Measurements from ENCODE around the gene RIC8B.
"Not testable (repeated sequence)": the region's sequence is repeated elsewhere in the genome, so short reads cannot be mapped to it uniquely, and the experiment has no call there.

Gene RIC8B

DNA sequence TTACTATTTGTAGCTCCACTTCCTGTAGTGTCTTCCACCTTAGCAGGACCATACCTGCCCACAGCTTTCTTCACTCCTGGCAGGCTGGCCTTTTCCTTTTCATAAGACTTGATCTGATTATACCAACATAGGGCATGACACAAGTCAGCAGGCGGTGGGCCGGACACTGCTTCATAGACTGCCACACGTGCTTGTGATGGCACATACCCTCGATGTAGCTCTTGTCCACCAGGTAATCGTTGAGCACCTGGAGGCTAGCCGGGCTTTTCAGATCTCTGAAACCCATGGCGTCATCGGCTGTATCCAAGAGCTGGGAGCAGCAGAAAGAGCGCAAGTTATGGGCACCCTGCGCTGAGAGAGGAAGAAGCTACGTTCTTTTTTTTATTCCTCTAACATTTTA is 127.6 kb downstream of the RIC8B start:
- no peak for DNase-seq (ENCODE audit: low spot score)

DNA sequence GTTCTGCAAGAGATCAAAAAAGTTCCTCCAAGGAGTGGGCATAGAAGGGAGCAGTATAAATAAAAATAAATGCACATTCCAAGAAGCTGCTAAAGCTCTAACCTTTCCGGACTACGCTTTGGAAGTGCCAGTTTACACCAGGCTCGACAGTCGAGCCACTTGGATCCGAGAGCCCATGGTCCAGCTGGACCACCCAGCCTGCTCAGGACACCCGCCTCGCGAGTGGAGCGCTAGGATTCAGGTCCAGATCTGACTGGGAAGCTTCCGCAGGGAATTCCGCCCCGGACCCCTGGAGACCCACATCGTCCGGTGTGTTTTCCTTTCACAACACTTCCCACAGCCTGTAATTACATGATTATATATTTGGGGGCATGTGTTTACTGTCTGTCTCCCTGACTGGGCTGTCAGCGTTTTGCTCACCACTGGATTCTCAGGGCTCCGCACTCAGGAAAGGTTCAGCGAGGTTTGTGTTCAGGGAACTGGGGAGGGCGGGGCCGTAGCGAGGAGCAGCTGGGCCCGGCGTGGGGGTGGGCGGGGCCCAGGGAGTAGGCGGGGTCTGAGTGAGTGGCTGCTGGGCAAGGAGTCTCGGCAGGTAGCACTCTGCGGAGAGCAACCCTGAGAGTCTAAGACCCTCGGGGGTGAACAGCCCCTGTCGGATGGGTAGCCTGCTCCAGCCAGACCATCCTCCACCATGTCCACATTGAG is 128.9 kb downstream of the RIC8B start:
- no peak for DNase-seq (ENCODE audit: low spot score)

DNA sequence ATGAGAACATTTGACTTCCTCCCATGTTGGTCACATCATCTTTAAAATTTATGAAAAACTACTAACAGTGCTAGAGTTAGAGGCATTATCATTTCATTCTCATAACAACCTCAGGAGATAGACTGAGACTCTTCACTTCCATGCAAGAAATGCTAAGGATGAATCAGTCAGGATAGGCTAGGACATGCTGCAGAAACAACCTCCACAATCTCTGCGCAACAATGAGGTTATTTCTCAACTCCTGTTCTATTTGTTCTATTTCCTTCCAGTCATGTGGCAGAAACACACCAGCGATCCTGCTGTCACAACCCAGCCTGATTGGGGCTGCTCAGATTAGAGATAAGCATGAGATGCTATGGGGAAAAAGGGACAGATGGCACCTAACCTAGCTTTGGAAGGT is 132.2 kb downstream of the RIC8B start:
- no peak for DNase-seq (ENCODE audit: low spot score)

DNA sequence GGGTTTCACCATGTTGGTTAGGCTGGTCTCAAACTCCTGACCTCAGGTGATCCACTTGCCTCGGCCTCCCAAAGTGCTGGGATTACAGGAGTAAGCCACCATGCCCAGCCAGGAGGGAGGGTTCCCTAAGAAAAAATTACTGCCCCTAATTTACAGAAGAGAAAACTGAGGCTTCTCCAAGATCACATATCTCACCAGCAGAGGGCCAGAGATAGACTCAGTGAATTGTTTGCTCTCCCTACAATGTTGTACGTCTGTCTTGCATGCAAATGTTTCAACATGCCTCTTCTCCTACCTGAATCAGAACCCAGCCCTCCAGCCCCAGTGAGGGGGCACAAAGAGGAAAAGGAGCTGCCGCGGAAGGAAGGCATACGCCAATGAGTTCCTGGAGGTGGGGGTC is 132.9 kb downstream of the RIC8B start:
- no peak for DNase-seq (ENCODE audit: low spot score)

DNA sequence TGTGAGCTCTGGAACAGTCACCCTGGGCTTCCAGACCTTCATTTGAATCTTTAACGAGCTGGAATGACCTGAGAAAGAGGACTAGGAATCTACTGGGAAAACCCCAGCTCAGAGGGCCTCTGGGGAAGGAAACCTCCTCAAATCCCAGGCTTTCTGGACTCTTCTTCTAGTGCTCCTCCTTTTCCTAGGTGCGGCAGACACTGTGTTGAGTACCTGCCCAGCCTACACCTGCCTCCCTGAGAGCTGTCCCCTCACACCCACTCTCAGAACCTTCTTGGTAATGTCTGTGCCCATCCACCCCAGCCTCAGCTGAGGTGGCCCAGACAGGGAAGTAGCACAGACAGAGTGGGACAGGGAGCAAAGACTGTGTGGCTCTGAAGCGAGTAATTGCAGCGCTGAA is 133.4 kb downstream of the RIC8B start:
- DNase-seq (ENCODE audit: low spot score) = no peak

DNA sequence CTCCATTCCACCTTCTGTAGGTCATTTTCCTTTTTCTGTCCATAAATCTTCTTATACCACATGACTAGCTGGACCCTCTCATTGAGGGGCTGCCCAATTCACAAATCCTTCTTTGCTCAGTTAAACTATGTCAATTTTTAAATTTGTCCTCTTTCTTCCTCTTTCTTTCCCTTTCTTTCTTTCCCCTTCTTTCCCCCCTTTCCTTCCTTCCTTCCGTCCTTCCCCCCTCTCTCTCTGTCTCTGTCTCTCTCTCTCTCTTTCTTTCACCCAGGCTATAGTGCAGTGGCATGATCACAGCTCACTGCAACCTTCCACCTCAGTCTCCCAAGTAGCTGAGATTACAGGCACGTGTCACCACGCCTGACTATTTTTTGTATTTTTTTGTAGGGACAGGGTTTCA is 134.1 kb downstream of the RIC8B start:
- no peak for DNase-seq (ENCODE audit: low spot score)

DNA sequence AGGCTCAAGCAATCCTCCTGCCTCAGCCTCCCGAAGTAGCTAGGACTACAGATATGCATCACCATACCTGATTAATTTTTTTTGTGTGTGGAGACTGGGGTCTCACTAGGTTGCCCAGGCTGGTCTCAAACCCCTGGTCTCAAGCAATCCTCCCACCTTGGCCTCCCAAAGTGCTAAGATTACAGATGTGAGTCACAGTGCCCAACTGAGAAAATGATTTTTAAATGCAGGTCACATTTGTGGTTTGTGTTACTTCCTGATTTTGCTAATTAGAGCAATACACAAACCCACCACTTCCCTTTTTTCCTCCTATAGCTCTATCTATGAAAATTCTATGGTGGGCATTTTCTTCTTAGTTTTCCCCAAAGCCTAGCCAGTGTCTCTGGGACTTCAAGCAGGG is 135.7 kb downstream of the RIC8B start:
- DNase-seq (ENCODE audit: low spot score) = no peak

DNA sequence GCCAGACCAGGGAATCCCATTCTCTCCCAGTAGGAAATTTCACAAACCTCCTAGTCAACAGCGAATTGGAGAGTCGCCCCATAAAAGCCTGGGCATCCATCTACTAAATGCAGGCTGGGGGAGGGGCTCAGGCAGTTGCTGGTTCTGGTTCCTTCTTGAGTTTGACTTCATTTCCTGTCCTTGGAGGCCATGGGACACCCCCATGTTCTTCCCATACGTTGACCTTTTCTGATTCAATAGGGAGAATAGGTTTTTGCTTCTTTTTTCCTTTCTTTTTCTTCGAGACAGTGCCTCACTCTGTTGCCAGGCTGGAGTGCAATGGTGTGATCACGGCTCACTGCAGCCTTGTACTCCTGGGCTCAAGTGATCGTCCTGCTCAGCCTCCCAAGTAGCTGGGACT is 137.1 kb downstream of the RIC8B start:
- no peak for DNase-seq (ENCODE audit: low spot score)

DNA sequence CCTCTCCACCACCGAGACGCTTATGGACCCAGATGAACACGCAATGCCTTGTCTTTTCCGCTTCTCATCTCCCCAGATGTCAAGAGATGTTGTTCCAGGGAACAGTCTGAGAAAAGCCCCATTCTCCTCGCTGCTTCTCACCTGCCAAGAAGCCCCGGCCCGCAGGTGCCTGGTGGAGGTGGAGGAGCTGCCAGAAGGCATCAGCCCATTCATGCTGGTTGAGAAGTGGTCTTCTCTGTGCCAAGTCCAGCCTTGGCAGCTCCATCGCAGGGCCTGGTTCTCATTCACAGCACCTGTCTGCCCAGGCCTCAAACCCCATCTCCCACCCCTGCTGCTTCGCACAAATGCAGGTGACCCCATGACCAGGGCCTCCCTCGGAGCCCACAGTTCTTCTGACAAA is 139.0 kb downstream of the RIC8B start:
- no peak for DNase-seq (ENCODE audit: low spot score)

DNA sequence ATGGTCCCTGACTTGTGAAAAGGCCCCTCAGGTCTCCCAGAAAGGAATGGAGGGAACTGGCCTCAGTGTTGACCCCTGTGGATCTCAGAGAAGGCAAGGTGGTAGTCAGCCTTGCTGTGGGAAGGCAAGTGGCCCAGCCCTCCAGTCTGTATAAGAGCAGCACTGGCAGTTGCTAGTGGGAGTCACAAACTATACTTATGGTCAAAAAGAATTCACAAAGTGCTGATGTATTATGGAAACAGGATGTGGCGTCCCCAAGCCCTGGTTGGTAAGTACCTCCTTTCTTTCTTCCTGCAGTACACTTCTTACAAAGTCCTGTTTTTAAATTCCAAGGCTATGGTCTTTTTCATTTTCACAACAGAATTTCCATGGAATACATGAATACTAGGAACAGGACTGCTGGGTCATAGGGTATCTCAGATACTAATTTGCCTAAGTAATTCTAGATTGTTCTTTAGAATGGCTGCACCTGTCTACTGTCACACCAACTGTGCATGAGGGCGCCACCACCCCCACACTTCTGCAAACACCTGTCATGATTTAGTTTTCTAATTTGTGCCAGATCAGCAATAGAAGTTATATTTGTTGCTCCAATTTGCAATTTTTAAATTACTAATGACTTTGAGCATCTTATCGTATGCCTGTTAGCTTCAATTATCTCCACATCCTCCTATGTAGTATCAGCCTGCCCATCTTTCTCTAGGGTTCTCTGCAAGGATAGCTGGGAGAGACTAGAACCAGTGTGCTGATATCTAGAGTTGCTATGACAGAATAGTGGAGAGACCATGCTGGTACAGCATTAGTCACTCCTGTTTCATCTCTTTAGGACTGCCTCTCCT is 140.5 kb downstream of the RIC8B start:
- no peak for DNase-seq (ENCODE audit: low spot score)

DNA sequence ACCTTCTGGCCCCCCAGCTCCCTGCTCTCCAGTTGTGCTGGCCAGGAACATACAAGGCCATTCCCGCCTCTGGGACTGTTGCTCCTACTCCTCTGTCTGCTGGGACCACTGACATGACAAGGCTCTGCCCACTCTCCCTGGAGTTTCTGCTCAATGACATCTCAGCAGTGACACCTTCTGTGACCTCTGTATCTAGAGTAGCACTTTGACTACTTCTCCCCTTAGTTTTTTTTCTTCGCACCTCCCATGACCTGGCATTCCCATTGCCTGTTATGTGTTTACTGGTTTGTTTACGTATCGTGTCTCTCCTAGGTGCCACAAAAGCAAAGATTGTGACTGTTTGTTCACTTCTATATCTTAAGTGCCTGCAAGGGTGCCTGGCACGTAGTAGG is 141.1 kb downstream of the RIC8B start:
- no peak for DNase-seq (ENCODE audit: low spot score)

DNA sequence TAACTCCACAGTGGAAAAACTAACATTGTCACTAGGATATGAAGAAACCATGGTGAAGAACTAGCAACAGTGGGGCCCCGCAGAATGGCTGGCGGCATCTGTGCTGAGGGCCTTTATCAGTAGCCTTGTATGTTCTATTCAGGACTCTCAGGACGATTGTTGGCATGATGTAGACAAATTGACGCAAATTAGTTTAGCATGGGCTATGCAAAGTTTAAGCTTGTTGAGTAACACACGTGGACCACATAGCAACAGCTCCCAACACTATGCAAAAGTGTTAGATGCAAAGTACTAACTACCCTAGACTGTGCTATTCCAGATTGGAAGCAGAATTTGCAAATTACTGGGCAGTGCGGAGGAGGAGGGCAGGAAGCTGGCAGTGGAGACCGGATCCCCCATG is 143.0 kb downstream of the RIC8B start:
- no peak for DNase-seq (ENCODE audit: low spot score)

DNA sequence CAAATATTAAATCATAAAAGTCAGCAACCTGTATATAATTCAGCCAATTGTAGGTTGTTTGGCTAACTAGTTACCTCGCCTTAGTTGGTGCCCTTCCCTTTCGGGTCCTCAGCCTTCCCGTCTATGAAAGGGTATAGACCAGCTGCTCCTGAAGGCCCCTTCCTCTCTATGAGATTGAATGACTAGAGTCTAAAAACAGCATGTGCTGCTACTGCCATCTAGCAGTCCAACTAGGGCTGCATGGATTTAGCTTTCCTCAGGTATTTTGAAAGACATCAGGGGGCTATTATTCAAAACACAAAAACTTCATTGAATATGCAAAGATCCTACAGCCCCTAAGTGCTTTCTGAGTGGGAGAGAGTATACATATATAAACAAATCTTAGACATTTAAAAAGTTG is 144.3 kb downstream of the RIC8B start:
- DNase-seq (ENCODE audit: low spot score) = peak; percentile 19

DNA sequence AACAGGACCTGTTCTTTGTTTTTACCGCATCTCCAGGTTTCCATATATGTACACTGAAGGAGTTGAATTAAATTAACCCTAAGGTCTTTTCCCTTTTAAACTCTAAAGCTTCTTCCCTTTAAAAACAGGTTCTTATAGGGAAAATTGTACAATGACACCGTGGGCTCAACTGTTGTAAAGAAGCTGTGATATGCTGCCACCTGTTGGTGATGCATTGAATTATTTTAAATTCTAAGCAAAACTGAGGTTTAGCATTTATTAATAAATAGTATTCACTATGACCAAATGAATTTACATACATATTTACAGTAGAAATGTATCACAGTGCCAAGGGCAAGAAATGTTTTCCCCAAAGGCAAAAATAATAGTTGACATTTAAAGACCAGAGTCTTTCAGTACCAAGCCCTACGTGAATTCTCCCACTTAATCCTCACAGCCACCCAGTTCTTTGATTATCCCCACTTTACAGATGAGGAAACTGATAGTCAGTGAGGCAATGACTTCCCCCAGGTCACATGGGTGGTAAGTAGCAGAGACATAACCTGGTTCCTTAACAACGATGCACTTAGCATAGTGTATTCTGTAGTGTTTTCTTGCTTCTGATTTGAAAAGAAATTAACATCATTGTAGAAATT is 145.5 kb downstream of the RIC8B start:
- peak; percentile 49 for DNase-seq (ENCODE audit: low spot score)

DNA sequence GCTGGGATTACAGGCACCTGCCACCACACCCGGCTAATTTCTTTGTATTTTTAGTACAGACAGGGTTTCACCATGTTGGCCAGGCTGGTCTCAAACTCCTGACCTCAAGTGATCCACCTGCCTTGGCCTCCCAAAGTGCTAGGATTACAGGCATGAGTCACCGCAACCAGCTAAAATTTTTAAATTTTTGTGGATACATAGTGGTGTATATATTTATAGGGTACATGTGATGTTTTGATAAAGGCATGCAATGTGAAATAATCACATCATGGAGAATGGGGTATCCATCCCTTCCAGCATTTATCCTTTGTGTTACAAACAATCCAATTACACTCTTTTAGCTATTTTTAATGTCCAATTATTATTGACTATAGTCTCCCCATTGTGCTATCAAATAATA is 147.5 kb downstream of the RIC8B start:
- DNase-seq (ENCODE audit: low spot score) = not testable (repeated sequence)

DNA sequence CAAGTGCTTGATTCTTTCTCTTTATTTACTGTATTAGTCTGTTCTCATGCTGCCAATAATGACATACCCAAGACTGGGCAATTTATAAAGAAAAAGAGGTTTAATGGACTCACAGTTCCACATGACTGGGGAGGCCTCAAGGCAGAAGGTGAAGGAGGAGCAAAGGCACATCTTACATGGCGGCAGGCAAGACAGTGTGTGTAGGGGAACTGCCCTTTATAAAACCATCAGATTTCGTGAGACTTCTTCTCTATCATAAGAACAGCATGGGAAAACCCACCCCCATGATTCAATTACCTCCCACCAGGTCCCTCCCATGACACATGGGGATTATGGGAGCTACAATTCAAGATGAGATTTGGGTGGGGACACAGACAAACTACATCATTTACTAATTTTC is 149.1 kb downstream of the RIC8B start:
- DNase-seq (ENCODE audit: low spot score) = not testable (repeated sequence)

DNA sequence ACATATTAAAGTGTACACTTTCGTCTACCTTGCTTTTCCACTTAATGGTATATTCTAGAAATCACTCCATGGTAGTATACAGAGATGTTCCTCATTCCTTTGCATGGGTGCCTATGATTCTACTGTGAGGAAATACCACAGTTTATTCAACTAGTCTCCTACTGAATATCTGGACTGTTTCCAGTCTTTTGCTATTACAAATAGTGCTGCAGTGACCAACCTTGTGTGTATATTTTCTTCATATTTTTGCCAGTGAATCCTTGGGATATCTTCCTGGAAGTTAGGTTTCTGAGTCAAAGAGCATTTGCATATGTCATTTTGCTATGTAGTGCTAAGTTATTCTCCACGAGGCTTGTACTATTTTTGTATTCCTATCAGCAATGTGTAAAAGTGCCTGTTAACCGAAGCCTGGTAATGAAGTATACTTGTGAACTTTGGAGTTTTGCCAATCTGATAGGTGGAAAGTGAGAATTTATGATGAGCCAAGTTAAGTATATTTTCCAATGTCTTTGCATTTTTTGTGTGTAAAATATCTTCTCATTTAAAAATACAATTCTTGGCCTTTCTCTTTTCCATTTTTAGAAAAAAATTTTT is 149.9 kb downstream of the RIC8B start:
- no peak for DNase-seq (ENCODE audit: low spot score)

DNA sequence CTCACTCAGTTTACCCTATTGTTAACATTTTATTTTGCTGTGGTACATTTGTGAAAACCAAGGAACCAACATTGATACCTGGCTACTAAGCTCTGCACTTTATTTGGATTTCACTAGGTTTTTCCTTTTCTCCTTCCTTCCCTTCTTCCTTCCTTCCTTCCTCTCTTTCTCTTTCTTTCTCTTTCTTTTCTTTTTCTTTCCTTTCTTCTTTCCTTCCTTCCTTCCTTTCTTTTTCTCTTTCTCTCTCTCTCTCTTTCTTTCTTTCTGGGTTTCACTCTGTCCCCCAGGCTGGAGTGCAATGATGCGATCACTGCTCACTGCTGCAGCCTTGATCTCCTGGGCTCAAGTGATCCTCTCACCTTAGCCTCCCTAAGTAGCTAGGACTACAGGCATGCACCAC is 152.2 kb downstream of the RIC8B start:
- no peak for DNase-seq (ENCODE audit: low spot score)

DNA sequence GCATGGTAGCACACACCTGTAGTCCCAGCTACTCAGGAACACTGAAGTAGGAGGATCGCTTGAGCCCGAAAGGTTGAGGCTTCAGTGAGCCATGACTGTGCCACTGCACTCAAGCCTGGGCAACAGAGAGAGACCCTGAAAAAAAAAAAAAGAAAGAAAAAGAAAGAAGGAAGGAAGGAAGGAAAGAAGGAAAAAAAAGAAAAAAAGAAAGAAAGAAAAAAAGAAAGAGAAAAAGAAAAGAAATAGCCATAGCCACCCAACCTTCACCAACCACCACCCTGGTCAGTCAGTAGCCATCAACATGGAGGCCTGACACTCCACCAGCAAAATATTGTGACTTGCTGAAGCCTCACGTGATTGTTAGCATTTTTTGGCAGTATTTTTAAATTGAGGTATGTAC is 159.8 kb downstream of the RIC8B start:
- no peak for DNase-seq (ENCODE audit: low spot score)
